Activated CD8-positive, alpha-beta T cell treated with anti-CD3 and anti-CD28 coated beads for 36 hours (primary cell): ENCODE results near the gene ANG. TPM values are rescaled to one million over a fixed set of nuclear protein-coding genes. Genes with fewer than 3 reads are reported as not detected.
"Not testable (repeated sequence)": the region's sequence is repeated elsewhere in the genome, so short reads cannot be mapped to it uniquely, and the experiment has no call there.

Source experiments
- ATAC-seq: fragments of 200-7000 bp; cut with Tn5 transposase; one replicate; pipeline ENCODE4 v1.10.0; 2021; ENCODE audit warnings: mild to moderate bottlenecking, moderate library complexity
- CTCF ChIA-PET: fragments of 350-600 bp; sonication (Branson Sonifier 250); formaldehyde crosslinking; loops from one replicate; lab custom pipeline; 2021; ENCODE audit warnings: antibody characterized with exemption; lab: Charles Lee
- POLR2A ChIA-PET: fragments of 350-600 bp; sonication (Branson Sonifier 250); formaldehyde crosslinking; loops from one replicate; lab custom pipeline; 2021; ENCODE audit warnings: antibody characterized with exemption; lab: Charles Lee
- DNase-seq: peaks from one replicate; pipeline ENCODE4 v3.0.0-alpha.2; 2020
- H3K27ac Mint-ChIP-seq: one replicate; pipeline ENCODE4 v1.8.0; 2021; ENCODE audit warnings: mild to moderate bottlenecking, mixed read lengths
- H3K27me3 Mint-ChIP-seq: one replicate; pipeline ENCODE4 v1.8.0; 2021; ENCODE audit warnings: mixed read lengths
- H3K36me3 Mint-ChIP-seq: one replicate; pipeline ENCODE4 v1.8.0; 2021; ENCODE audit warnings: low read depth, mixed read lengths
- H3K4me1 Mint-ChIP-seq: one replicate; pipeline ENCODE4 v1.8.0; 2021; ENCODE audit warnings: low read depth, mixed read lengths
- H3K4me3 Mint-ChIP-seq: one replicate; pipeline ENCODE4 v1.8.0; 2021; ENCODE audit warnings: mild to moderate bottlenecking, moderate library complexity, mixed read lengths
- H3K9me3 Mint-ChIP-seq: one replicate; pipeline ENCODE4 v1.8.0; 2021; ENCODE audit warnings: mixed read lengths
- intact Hi-C: fragments of 100-400 bp; cut with micrococcal nuclease; formaldehyde crosslinking; loops from one replicate; pipeline ENCODE4 v1.10.0; 2022
- total RNA-seq, 2 experiments: library from RNA; stranded (reverse); gene quantifications; one replicate each; pipeline ENCODE4 v1.2.3, GENCODE V29; 2021
- TF ChIP-seq, protein P1 (sequence below): fragments of 200-600 bp; IDR thresholded peaks from one replicate; pipeline ENCODE4 v1.8.0; 2022; ENCODE audit warnings: antibody characterized with exemption, mild to moderate bottlenecking

ANG gene
- total RNA-seq: under 1 TPM; 0.87 to 0.92 TPM

DNA sequence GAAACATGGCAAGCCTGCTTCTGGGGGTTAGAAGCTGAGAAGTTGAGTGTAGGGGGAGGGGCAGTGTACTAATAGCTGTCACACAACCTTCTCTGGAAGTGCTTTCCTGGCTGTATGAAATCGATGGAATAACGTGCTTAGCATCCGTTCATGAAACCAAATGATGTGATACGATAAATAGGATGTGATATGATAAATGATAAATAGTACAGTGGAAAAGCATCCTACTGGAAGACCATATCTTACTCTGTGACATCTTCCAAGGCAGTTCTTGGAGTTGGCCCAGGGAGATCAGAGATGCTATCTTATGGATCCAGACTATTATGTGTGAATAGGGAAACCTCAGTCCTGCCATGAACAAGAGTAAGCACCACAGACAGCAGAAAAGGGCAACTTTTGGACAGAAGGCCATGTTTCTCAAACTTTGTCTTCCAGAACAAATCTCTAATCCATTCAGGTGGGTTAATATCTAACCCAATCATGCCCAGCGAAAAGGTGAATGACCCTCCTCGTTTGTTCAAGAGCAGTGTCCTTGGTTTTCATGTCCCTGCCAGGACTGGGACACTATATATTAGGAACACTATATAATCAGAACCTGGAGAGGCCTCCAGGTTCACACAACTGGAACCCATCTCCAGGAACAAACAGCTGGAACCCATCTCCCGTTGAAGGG is at the start of gene ANG:
ANG (plus strand) TSS at position 598 of the 673 bp plus-strand sequence. CDS start 4,801 bp downstream, outside the sequence.
- Mint-ChIP-seq H3K27me3 (peaks cover 2% of the 10 kb centered on the region), H3K36me3 (no peaks in the 10 kb centered on the region), H3K9me3 (no peaks in the 10 kb centered on the region), H3K4me1 (peaks cover 9% of the 10 kb centered on the region), H3K27ac (no peak within 1 kb of the TSS), H3K4me3 (no peak within 1 kb of the TSS)
- ATAC-seq: no peak
- POLR2A ChIA-PET: no interaction called here
- DNase-seq: no peak
- intact Hi-C loops: no loop called here
- CTCF ChIA-PET: interaction anchor here (0.9 to 2.7 kb wide), 5 partner anchors 9 to 361 kb away, joined by 3 to 9 read pairs (median 4); no protein-coding TSS in a partner anchor
- TF ChIP-seq, protein P1, sequence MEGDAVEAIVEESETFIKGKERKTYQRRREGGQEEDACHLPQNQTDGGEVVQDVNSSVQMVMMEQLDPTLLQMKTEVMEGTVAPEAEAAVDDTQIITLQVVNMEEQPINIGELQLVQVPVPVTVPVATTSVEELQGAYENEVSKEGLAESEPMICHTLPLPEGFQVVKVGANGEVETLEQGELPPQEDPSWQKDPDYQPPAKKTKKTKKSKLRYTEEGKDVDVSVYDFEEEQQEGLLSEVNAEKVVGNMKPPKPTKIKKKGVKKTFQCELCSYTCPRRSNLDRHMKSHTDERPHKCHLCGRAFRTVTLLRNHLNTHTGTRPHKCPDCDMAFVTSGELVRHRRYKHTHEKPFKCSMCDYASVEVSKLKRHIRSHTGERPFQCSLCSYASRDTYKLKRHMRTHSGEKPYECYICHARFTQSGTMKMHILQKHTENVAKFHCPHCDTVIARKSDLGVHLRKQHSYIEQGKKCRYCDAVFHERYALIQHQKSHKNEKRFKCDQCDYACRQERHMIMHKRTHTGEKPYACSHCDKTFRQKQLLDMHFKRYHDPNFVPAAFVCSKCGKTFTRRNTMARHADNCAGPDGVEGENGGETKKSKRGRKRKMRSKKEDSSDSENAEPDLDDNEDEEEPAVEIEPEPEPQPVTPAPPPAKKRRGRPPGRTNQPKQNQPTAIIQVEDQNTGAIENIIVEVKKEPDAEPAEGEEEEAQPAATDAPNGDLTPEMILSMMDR: no peak

DNA sequence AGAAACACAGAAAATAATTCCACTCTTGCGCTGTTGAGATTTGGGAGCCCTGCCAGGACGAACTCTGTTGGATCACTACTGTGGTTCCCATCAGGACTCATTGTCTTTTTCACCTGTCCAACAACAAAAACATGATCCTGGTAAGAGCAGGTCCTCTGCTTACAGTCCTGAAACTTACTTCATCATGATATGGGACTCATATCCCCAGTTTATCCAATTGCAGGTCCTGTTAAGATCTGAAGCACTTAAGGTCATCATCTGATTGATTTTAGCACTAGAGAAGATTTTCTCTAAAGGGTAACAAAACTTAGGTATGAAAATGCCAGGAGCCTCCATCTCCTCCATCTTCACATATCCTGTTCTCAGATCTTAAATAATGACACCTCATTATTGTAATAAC is 47.0 kb upstream of the ANG start, which contains the start of gene OR6S1:
OR6S1 (minus strand) TSS at position 101 of the 400 bp plus-strand sequence; CDS start at position 101, 0 bp downstream.
- ChIA-PET POLR2A (interaction anchor here (0.6 kb wide), 1 partner anchor 10 kb away, joined by 3 read pairs; no protein-coding TSS in a partner anchor), CTCF (no interaction called here)
- Mint-ChIP-seq H3K4me1 (no peaks in the 10 kb centered on the region), H3K27ac (no peak within 1 kb of the TSS), H3K9me3 (no peaks in the 10 kb centered on the region), H3K4me3 (no peak within 1 kb of the TSS), H3K36me3 (no peaks in the 10 kb centered on the region), H3K27me3 (peaks cover 24% of the 10 kb centered on the region)
- intact Hi-C loops: no loop called here
- TF ChIP-seq, protein P1: no peak
- DNase-seq: no peak
- no peak for ATAC-seq

DNA sequence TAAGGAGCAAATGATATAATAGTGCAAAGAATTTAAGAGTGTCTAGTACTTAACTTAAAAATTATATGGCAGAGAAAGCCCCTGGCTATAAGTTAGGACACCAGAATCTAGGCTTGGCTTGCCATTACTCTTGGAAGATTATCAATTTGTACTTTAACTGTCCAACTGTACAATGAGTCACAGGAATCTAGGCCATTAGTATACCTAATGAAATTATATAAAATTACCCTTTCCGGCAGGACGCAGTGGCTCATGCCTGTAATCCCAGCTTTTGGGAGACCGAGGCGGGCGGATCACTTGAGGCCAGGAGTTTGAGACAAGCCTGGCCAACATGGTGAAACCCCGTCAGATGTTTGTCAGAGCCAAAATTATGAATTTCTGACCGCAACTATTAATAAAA is 46.4 kb upstream of the ANG start:
- TF ChIP-seq, protein P1: no peak
- ChIA-PET CTCF (interaction anchor here (0.6 to 1.1 kb wide), 2 partner anchors 15 to 271 kb away, joined by 3 read pairs; no protein-coding TSS in a partner anchor), POLR2A (interaction anchor here (0.6 kb wide), 1 partner anchor 10 kb away, joined by 3 read pairs; no protein-coding TSS in a partner anchor)
- no peak overlapping the region for H3K4me3 Mint-ChIP-seq
- H3K27ac Mint-ChIP-seq: no peak overlapping the region
- no peaks in the 10 kb centered on the region for H3K9me3 Mint-ChIP-seq
- DNase-seq (no peak), ATAC-seq (no peak)
- no peaks in the 10 kb centered on the region for H3K4me1 Mint-ChIP-seq
- intact Hi-C loops: no loop called here
- peaks cover 24% of the 10 kb centered on the region for H3K27me3 Mint-ChIP-seq
- no peaks in the 10 kb centered on the region for H3K36me3 Mint-ChIP-seq

DNA sequence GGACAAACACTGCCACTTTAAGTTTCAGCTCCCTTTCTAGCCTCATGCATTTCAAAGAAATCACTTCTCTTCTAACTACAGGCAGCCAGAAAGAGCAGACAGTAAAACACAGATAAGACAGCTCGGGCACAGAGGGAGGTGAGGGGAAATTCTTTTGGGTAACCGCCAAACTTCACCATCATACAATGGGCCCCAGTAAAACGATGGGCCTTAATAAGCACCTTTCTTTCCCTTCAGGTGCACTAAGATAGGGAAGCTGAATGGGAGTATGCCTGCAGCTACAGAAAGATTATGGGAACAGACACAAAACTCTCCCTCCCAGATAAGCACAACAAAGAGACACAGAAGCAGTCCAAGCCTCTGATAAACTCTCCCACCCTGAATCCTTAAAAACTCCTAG is 45.8 kb upstream of the ANG start:
- H3K9me3 Mint-ChIP-seq, H3K4me1 Mint-ChIP-seq, intact Hi-C loops, H3K27ac Mint-ChIP-seq, DNase-seq, ATAC-seq, POLR2A ChIA-PET, H3K4me3 Mint-ChIP-seq, H3K36me3 Mint-ChIP-seq: not testable (repeated sequence)
- peaks cover 24% of the 10 kb centered on the region for H3K27me3 Mint-ChIP-seq
- CTCF ChIA-PET: interaction anchor here (0.6 to 1.1 kb wide), 2 partner anchors 15 to 272 kb away, joined by 3 read pairs; no protein-coding TSS in a partner anchor

DNA sequence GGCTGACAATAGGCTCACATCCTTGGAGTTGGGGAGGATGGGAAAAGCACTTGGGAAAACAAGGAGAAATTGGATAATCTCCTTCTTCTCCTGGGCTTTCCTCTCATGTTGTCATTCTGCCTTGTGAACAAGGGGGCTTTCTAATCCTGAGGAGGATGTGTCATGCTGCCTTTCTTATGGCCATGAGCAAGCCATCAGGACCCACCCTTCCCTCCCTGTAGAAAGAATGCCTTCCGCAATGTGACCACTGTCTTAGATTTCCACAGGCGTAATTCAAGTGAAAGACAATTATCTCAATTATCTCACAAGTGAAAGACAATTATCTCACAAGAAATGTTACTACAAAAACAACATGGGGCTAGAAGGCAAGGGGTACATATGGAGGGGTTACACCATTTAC is 44.0 kb upstream of the ANG start:
- no peak overlapping the region for H3K27ac Mint-ChIP-seq
- intact Hi-C loops: no loop called here
- no peaks in the 10 kb centered on the region for H3K36me3 Mint-ChIP-seq
- POLR2A ChIA-PET: no interaction called here
- no peaks in the 10 kb centered on the region for H3K4me1 Mint-ChIP-seq
- peaks cover 24% of the 10 kb centered on the region for H3K27me3 Mint-ChIP-seq
- ATAC-seq: no peak
- no peak overlapping the region for H3K4me3 Mint-ChIP-seq
- no peaks in the 10 kb centered on the region for H3K9me3 Mint-ChIP-seq
- CTCF ChIA-PET: no interaction called here
- DNase-seq: no peak
- TF ChIP-seq, protein P1: no peak
